ENCODE measurements around the gene NOP58. TPM values are rescaled to one million over a fixed set of nuclear protein-coding genes. Genes with fewer than 3 reads are reported as not detected.

NOP58 gene
- total RNA-seq, 6 donors from 2014 or later: 31.2 to 73.3 (median 46.5) TPM

GRCh38 chr2:202249521-202250253 lies 15.9 kb upstream of the NOP58 start:
- H3K4me1 ChIP-seq: peaks cover 0 to 3% (median 0%) of the 10 kb centered on the region in 4 donors
- ATAC-seq (ENCODE audit: low FRiP score in 2 of 2): no peak

GRCh38 chr2:202251494-202251893 lies 14.1 kb upstream of the NOP58 start:
- TF ChIP-seq CTCF (IDR thresholded peaks at IDR 0.05) (no peak), POLR2AphosphoS5 (IDR thresholded peaks at IDR 0.05) (no peak), POLR2A (IDR thresholded peaks at IDR 0.05) (no peak), EP300 (IDR thresholded peaks at IDR 0.05) (no peak)
- DNase-seq (no peak), ATAC-seq (ENCODE audit: low FRiP score in 2 of 2) (no peak)
- Histone ChIP-seq H3K27me3 (no peaks in the 10 kb centered on the region), H3K9me3 (no peaks in the 10 kb centered on the region), H3K4me1 (peaks cover 0 to 3% (median 0%) of the 10 kb centered on the region in 4 donors), H3K4me3 (no peak overlapping the region), H3K27ac (no peak overlapping the region), H3K36me3 (no peaks in the 10 kb centered on the region)
- WGBS, 2 donors: 51 to 66% methylated on average over 5 of the region's 5 CpGs

More at GRCh38 chr2:202249521-202250253, 15.9 kb upstream of the NOP58 start:
- WGBS, 2 donors: 69 to 80% methylated on average over 10 of the region's 10 CpGs
- Histone ChIP-seq H3K9me3 (no peaks in the 10 kb centered on the region), H3K27ac (no peak overlapping the region), H3K27me3 (no peaks in the 10 kb centered on the region), H3K36me3 (no peaks in the 10 kb centered on the region), H3K4me3 (no peak overlapping the region)
- TF ChIP-seq CTCF (IDR thresholded peaks at IDR 0.05) (no peak), EP300 (IDR thresholded peaks at IDR 0.05) (no peak), POLR2AphosphoS5 (IDR thresholded peaks at IDR 0.05) (no peak), POLR2A (IDR thresholded peaks at IDR 0.05) (no peak)
- DNase-seq: no peak

- Histone ChIP-seq H3K27ac (no peak overlapping the region), H3K9me3 (no peaks in the 10 kb centered on the region), H3K4me3 (no peak overlapping the region), H3K4me1 (peaks cover 0 to 11% (median 0%) of the 10 kb centered on the region in 4 donors), H3K27me3 (no peaks in the 10 kb centered on the region), H3K36me3 (no peaks in the 10 kb centered on the region)
- 80 to 82% methylated on average over 4 of the region's 4 CpGs for WGBS, 2 donors
- TF ChIP-seq POLR2AphosphoS5 (IDR thresholded peaks at IDR 0.05): no peak
- TF ChIP-seq POLR2A (IDR thresholded peaks at IDR 0.05): no peak
- TF ChIP-seq EP300 (IDR thresholded peaks at IDR 0.05): no peak
- no peak for DNase-seq
- no peak for ATAC-seq (ENCODE audit: low FRiP score in 2 of 2)
Observed at GRCh38 chr2:202261531-202261930, 4.0 kb upstream of the NOP58 start.

- WGBS, 2 donors: 17 to 19% methylated on average over 9 of the region's 9 CpGs
Observed at GRCh38 chr2:202267495-202267894, 1.9 kb downstream of the NOP58 start.

GRCh38 chr2:202269585-202269984 lies 4.0 kb downstream of the NOP58 start:
- Histone ChIP-seq H3K9me3 (no peaks in the 10 kb centered on the region), H3K4me3 (no peak overlapping the region), H3K4me1 (peaks cover 20 to 43% (median 27%) of the 10 kb centered on the region in 4 donors), H3K27me3 (no peaks in the 10 kb centered on the region), H3K27ac (no peak overlapping the region), H3K36me3 (no peaks in the 10 kb centered on the region)
- TF ChIP-seq POLR2AphosphoS5 (IDR thresholded peaks at IDR 0.05) (no peak), CTCF (IDR thresholded peaks at IDR 0.05) (no peak), EP300 (IDR thresholded peaks at IDR 0.05) (no peak), POLR2A (IDR thresholded peaks at IDR 0.05) (no peak)
- no peak for ATAC-seq (ENCODE audit: low FRiP score in 2 of 2)
- WGBS, 2 donors: 51 to 82% methylated on average over 9 of the region's 9 CpGs
- DNase-seq: no peak

More at GRCh38 chr2:202267495-202267894, 1.9 kb downstream of the NOP58 start:
- no peak overlapping the region for H3K27ac ChIP-seq
- peak overlapping the region; percentile 71 to 93 (median 80) for H3K4me3 ChIP-seq
- TF ChIP-seq POLR2AphosphoS5 (IDR thresholded peaks at IDR 0.05): no peak
- TF ChIP-seq CTCF (IDR thresholded peaks at IDR 0.05): no peak
- no peak for TF ChIP-seq EP300 (IDR thresholded peaks at IDR 0.05)
- no peak for TF ChIP-seq POLR2A (IDR thresholded peaks at IDR 0.05)
- no peaks in the 10 kb centered on the region for H3K9me3 ChIP-seq
- no peak for DNase-seq
- H3K36me3 ChIP-seq: no peaks in the 10 kb centered on the region
- H3K27me3 ChIP-seq: no peaks in the 10 kb centered on the region
- no peak for ATAC-seq (ENCODE audit: low FRiP score in 2 of 2)
- H3K4me1 ChIP-seq: peaks cover 20 to 46% (median 24%) of the 10 kb centered on the region in 4 donors

All from upper lobe of left lung (tissue), 6 donors.